Neural progenitor cell (in vitro differentiated cells): ENCODE results near the gene BMP8B.
A peak's percentile ranks its signal among the peaks of the same experiment; 100 is the strongest.

Source experiments
- CTCF ChIP-seq: fragments of 200-600 bp; sonication (generic); IDR thresholded peaks from 2 replicates; pipeline ENCODE4 v1.5.1; 2017; ENCODE audit warnings: antibody characterized with exemption, mild to moderate bottlenecking
- EZH2 ChIP-seq: fragments of 200-600 bp; sonication (generic); IDR thresholded peaks from 2 replicates; pipeline ENCODE4 v1.6.1; 2017; ENCODE audit warnings: antibody characterized with exemption, mild to moderate bottlenecking, moderate library complexity

- TF ChIP-seq CTCF (peak; percentile 10), EZH2 (no peak)
Observed at GRCh38 chr1:39717809-39718208, 70.9 kb downstream of the BMP8B start.
